Loucy (cell line): Measurements from ENCODE around the gene ZNF385D.

ENCODE experiments used
- H2AFZ ChIP-seq: fragments of 200-600 bp; sonication (generic); 2 replicates; pipeline ENCODE4 v1.6.0; 2016; ENCODE audit warnings: antibody characterized with exemption, mild to moderate bottlenecking, low read length, moderate library complexity
- H3F3A ChIP-seq: fragments of 200-600 bp; 2 replicates; pipeline ENCODE4 v1.6.0; 2016; ENCODE audit warnings: antibody characterized with exemption, low read depth, mild to moderate bottlenecking
- H3K27me3 ChIP-seq: fragments of 200-600 bp; sonication (generic); 2 replicates; pipeline ENCODE4 v1.6.1; 2014; ENCODE audit warnings: low read length, mild to moderate bottlenecking; ENCODE audit not compliant: insufficient read depth, poor library complexity, severe bottlenecking
- H3K36me3 ChIP-seq: fragments of 200-600 bp; sonication (generic); 2 replicates; pipeline ENCODE4 v1.6.1; 2016; ENCODE audit warnings: low read length; ENCODE audit not compliant: insufficient read depth
- H3K4me1 ChIP-seq: fragments of 200-600 bp; sonication (generic); 2 replicates; pipeline ENCODE4 v1.5.1; 2014; ENCODE audit warnings: low read length, mild to moderate bottlenecking; ENCODE audit not compliant: insufficient read depth, poor library complexity, severe bottlenecking
- H3K4me2 ChIP-seq: fragments of 200-600 bp; sonication (generic); 2 replicates; pipeline ENCODE4 v1.6.0; 2014; ENCODE audit warnings: antibody characterized with exemption, low read length, low read depth, mild to moderate bottlenecking; ENCODE audit not compliant: poor library complexity, severe bottlenecking
- H3K4me3 ChIP-seq: fragments of 200-600 bp; sonication (generic); 2 replicates; pipeline ENCODE4 v1.5.1; 2014; ENCODE audit warnings: low read length, mild to moderate bottlenecking, mixed read lengths; ENCODE audit not compliant: poor library complexity, severe bottlenecking
- H3K79me2 ChIP-seq: fragments of 200-600 bp; sonication (generic); 2 replicates; pipeline ENCODE4 v1.6.1; 2014; ENCODE audit warnings: low read length; ENCODE audit not compliant: insufficient read depth
- H3K9ac ChIP-seq: fragments of 200-600 bp; sonication (generic); 2 replicates; pipeline ENCODE4 v1.6.0; 2014; ENCODE audit warnings: mild to moderate bottlenecking, low read depth, low read length, moderate library complexity; ENCODE audit not compliant: poor library complexity, severe bottlenecking
- H3K9me2 ChIP-seq: fragments of 200-600 bp; sonication (generic); replicated peaks from 2 replicates; pipeline ENCODE4 v1.6.1; 2016; ENCODE audit warnings: low read depth, low read length, mixed read lengths
- H3K9me3 ChIP-seq: fragments of 200-600 bp; sonication (generic); 2 replicates; pipeline ENCODE4 v1.6.1; 2014; ENCODE audit warnings: mild to moderate bottlenecking, antibody characterized with exemption, low read length, low read depth; ENCODE audit not compliant: insufficient read depth
- H4K20me1 ChIP-seq: fragments of 200-600 bp; sonication (generic); 2 replicates; pipeline ENCODE4 v1.6.0; 2014; ENCODE audit warnings: antibody characterized with exemption, low read length, mild to moderate bottlenecking; ENCODE audit not compliant: insufficient read depth, poor library complexity, severe bottlenecking
- EZH2phosphoT487 ChIP-seq: fragments of 200-600 bp; IDR thresholded peaks from 2 replicates; pipeline ENCODE4 v1.6.1; 2018; ENCODE audit warnings: antibody characterized with exemption, mild to moderate bottlenecking, moderate library complexity, borderline replicate concordance
- TF ChIP-seq, protein P1 (sequence below): fragments of 200-600 bp; sonication (generic); conservative IDR thresholded peaks from 2 replicates; pipeline ENCODE4 v1.5.1; 2014; ENCODE audit warnings: mild to moderate bottlenecking, antibody characterized with exemption, low read length

ZNF385D gene

GRCh38 chr3:21734746-21735145, 16.3 kb downstream of the ZNF385D start:
- Histone ChIP-seq H4K20me1 (no peaks in the 10 kb centered on the region), H3K36me3 (no peaks in the 10 kb centered on the region), H3K4me1 (no peaks in the 10 kb centered on the region), H3K79me2 (no peaks in the 10 kb centered on the region), H3K4me3 (no peak overlapping the region), H3K9me2 (no peaks in the 10 kb centered on the region), H3K9ac (no peak overlapping the region), H3K27me3 (no peaks in the 10 kb centered on the region), H3K9me3 (no peaks in the 10 kb centered on the region), H3F3A (no peaks in the 10 kb centered on the region), H2AFZ (no peak overlapping the region), H3K4me2 (no peak overlapping the region)
- no peak for TF ChIP-seq EZH2phosphoT487
- TF ChIP-seq, protein P1, sequence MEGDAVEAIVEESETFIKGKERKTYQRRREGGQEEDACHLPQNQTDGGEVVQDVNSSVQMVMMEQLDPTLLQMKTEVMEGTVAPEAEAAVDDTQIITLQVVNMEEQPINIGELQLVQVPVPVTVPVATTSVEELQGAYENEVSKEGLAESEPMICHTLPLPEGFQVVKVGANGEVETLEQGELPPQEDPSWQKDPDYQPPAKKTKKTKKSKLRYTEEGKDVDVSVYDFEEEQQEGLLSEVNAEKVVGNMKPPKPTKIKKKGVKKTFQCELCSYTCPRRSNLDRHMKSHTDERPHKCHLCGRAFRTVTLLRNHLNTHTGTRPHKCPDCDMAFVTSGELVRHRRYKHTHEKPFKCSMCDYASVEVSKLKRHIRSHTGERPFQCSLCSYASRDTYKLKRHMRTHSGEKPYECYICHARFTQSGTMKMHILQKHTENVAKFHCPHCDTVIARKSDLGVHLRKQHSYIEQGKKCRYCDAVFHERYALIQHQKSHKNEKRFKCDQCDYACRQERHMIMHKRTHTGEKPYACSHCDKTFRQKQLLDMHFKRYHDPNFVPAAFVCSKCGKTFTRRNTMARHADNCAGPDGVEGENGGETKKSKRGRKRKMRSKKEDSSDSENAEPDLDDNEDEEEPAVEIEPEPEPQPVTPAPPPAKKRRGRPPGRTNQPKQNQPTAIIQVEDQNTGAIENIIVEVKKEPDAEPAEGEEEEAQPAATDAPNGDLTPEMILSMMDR: no peak

DNA sequence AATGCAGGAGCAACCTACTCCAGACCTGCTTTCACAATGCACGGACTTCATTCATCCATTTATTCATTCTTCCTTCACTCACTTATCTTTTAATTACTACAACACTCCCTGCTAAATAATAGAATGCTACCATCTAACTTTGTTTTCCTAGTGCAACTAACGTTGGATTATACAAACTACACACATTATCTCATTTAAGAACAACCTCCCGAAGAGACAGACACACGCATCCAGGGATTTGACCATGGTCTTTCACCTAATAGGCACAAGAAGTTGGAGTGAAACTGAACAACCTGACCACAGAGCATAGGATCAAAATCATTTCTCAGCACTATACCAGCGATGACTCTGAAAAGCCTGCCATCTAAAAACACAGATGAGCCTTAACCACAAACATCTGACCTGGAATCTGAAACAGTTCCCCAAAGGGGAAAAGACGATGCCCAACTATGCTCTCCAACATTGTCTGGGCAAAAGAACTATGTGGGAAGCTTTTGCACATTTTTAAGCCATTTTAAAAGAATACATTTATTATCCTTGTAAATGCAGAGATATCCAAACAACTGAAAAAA, 21.0 kb downstream of the ZNF385D start:
- H3K79me2 ChIP-seq: no peaks in the 10 kb centered on the region
- H3K9me2 ChIP-seq: no peaks in the 10 kb centered on the region
- H3F3A ChIP-seq: no peaks in the 10 kb centered on the region
- no peak overlapping the region for H3K9ac ChIP-seq
- H3K9me3 ChIP-seq: no peaks in the 10 kb centered on the region
- H3K27me3 ChIP-seq: no peaks in the 10 kb centered on the region
- H3K4me2 ChIP-seq: no peak overlapping the region
- H2AFZ ChIP-seq: no peak overlapping the region
- TF ChIP-seq, protein P1: no peak
- TF ChIP-seq EZH2phosphoT487: no peak
- no peaks in the 10 kb centered on the region for H3K36me3 ChIP-seq
- no peaks in the 10 kb centered on the region for H4K20me1 ChIP-seq
- no peaks in the 10 kb centered on the region for H3K4me1 ChIP-seq
- H3K4me3 ChIP-seq: no peak overlapping the region

DNA sequence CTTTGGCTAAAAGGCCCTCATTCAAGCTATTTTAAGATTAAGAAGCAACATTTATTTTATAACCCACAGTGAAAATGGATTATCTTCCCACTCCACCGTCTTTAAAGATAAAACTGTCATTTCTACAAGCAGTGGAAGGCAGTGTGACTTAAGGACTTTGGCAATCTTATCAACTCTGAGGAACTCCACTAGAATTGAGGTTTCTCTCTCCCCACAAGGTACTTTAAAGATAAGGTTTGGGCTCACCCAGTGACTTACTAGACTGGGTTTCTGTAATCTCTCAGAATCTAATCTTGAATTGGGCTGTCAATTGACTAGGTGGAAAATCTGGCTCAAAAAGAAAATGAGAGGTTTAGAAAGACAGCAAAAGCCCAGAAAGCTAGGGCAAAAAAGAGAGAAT, 21.7 kb downstream of the ZNF385D start:
- H3K36me3 ChIP-seq: no peaks in the 10 kb centered on the region
- TF ChIP-seq, protein P1: no peak
- TF ChIP-seq EZH2phosphoT487: no peak

More for the DNA sequence above, 21.7 kb downstream of the ZNF385D start:
- H4K20me1 ChIP-seq: no peaks in the 10 kb centered on the region
- no peaks in the 10 kb centered on the region for H3K79me2 ChIP-seq
- no peaks in the 10 kb centered on the region for H3K27me3 ChIP-seq
- H3K9me2 ChIP-seq: no peaks in the 10 kb centered on the region
- H3K4me2 ChIP-seq: no peak overlapping the region
- H3K9me3 ChIP-seq: no peaks in the 10 kb centered on the region
- no peaks in the 10 kb centered on the region for H3F3A ChIP-seq
- no peak overlapping the region for H3K4me3 ChIP-seq
- H2AFZ ChIP-seq: no peak overlapping the region
- H3K9ac ChIP-seq: no peak overlapping the region
- no peaks in the 10 kb centered on the region for H3K4me1 ChIP-seq
